CD4-positive, CD25-positive, alpha-beta regulatory T cell (primary cell): Measurements from ENCODE around the gene FOXP1. TPM values are rescaled to one million over a fixed set of nuclear protein-coding genes. Genes with fewer than 3 reads are reported as not detected.

Source experiments
- ATAC-seq, 2 donors: fragments of 150-1000 bp; cut with Tn5 transposase; one replicate each; pipeline ENCODE4 v1.10.0; 2021; ENCODE audit warnings: low read depth in 2 of 2, moderate number of reproducible peaks in 2 of 2, moderate library complexity in 1 of 2
- DNase-seq, 3 donors: peaks; one replicate each; pipeline versions ENCODE4 v3.0.0 to v3.0.0-alpha.2; 2012 to 2022; ENCODE audit warnings: mixed read lengths in 1 of 3
- H3K27ac ChIP-seq: one replicate; pipeline ENCODE4 v1.7.0; 2013; ENCODE audit warnings: mild to moderate bottlenecking, low read length; ENCODE audit not compliant: insufficient read depth, poor library complexity, severe bottlenecking
- H3K27me3 ChIP-seq: one replicate; pipeline ENCODE4 v1.7.0; 2013; ENCODE audit warnings: low read length; ENCODE audit not compliant: control insufficient read depth, insufficient read depth
- H3K36me3 ChIP-seq: one replicate; pipeline ENCODE4 v1.7.0; 2013; ENCODE audit warnings: mild to moderate bottlenecking, low read length, moderate library complexity; ENCODE audit not compliant: control insufficient read depth, insufficient read depth
- H3K4me1 ChIP-seq: 2 replicates; pipeline ENCODE4 v1.7.0; 2013; ENCODE audit warnings: mild to moderate bottlenecking, low read length; ENCODE audit not compliant: insufficient read depth, control insufficient read depth, poor library complexity, severe bottlenecking
- H3K4me3 ChIP-seq: one replicate; pipeline ENCODE4 v1.7.0; 2013; ENCODE audit warnings: low read depth, mild to moderate bottlenecking, low read length, moderate library complexity
- H3K9me3 ChIP-seq, 2 experiments: 1 replicate in 1 of 2; 2 replicates in 1 of 2; pipeline ENCODE4 v1.7.0; 2013; ENCODE audit warnings: low read length in 2 of 2, mild to moderate bottlenecking in 1 of 2, moderate library complexity in 1 of 2; ENCODE audit not compliant: control insufficient read depth in 2 of 2
- H3K27ac Mint-ChIP-seq, 3 donors: one replicate each; pipeline ENCODE4 v1.8.0; 2020 to 2022; ENCODE audit warnings: mild to moderate bottlenecking in 3 of 3, mixed read lengths in 3 of 3, moderate library complexity in 2 of 3
- H3K27me3 Mint-ChIP-seq: one replicate; pipeline ENCODE4 v1.8.0; 2022; ENCODE audit warnings: mild to moderate bottlenecking, mixed read lengths
- H3K36me3 Mint-ChIP-seq: one replicate; pipeline ENCODE4 v1.8.0; 2020; ENCODE audit warnings: mixed read lengths
- H3K4me1 Mint-ChIP-seq, 4 donors: one replicate each; pipeline ENCODE4 v1.8.0; 2020 to 2022; ENCODE audit warnings: mixed read lengths in 4 of 4, mild to moderate bottlenecking in 1 of 4
- H3K4me3 Mint-ChIP-seq, 4 donors: one replicate each; pipeline ENCODE4 v1.8.0; 2020 to 2022; ENCODE audit warnings: mild to moderate bottlenecking in 4 of 4, mixed read lengths in 4 of 4, moderate library complexity in 3 of 4
- H3K9me3 Mint-ChIP-seq, 7 donors: one replicate each; pipeline ENCODE4 v1.8.0; 2020 to 2022; ENCODE audit warnings: mixed read lengths in 7 of 7, mild to moderate bottlenecking in 3 of 7, moderate library complexity in 2 of 7
- polyA plus RNA-seq, 4 donors: library from polyadenylated mRNA; unstranded; fragments of 300-500 nt; fragmentation: Illumina TruSeq; gene quantifications; one replicate each; pipeline ENCODE4 v1.2.3, GENCODE V29; 2021
- total RNA-seq: library from RNA; stranded (reverse); gene quantifications from one replicate; pipeline ENCODE4 v1.2.3, GENCODE V29; 2022

Gene FOXP1
- total and polyA plus RNA-seq, 5 donors from 2014 or later, result 301 to 599 (median 346) TPM

- peak overlapping the region in 2 of 3 donors; percentile 42 to 54 for H3K27ac Mint-ChIP-seq
- H3K36me3 Mint-ChIP-seq, result peaks cover 57% of the 10 kb centered on the region
- Histone ChIP-seq H3K9me3 (no peaks in the 10 kb centered on the region), H3K4me1 (no peaks in the 10 kb centered on the region), H3K27ac (no peak overlapping the region), H3K4me3 (no peak overlapping the region), H3K36me3 (peaks cover 74% of the 10 kb centered on the region), H3K27me3 (no peaks in the 10 kb centered on the region)
- H3K27me3 Mint-ChIP-seq, result no peaks in the 10 kb centered on the region
- H3K9me3 Mint-ChIP-seq, result no peaks in the 10 kb centered on the region
- peaks cover 6 to 18% (median 13%) of the 10 kb centered on the region in 4 donors for H3K4me1 Mint-ChIP-seq
- ATAC-seq (no peak), DNase-seq (no peak)
- peak overlapping the region in 3 of 4 donors; percentile 4 to 52 (median 8) for H3K4me3 Mint-ChIP-seq
These were observed 623.8 kb downstream of the FOXP1 start for GRCh38 chr3:70959506-70960291.

GRCh38 chr3:70952033-70952747 is 631.3 kb downstream of the FOXP1 start:
- no peak for DNase-seq
- Histone ChIP-seq H3K36me3 (peaks cover 8% of the 10 kb centered on the region), H3K27ac (peak overlapping the region; percentile 3), H3K27me3 (no peaks in the 10 kb centered on the region), H3K4me1 (no peaks in the 10 kb centered on the region), H3K9me3 (no peaks in the 10 kb centered on the region), H3K4me3 (no peak overlapping the region)
- Mint-ChIP-seq H3K27me3 (peaks cover 12% of the 10 kb centered on the region), H3K36me3 (no peaks in the 10 kb centered on the region), H3K9me3 (peaks cover 0 to 3% (median 0%) of the 10 kb centered on the region in 7 donors), H3K27ac (no peak overlapping the region), H3K4me1 (peaks cover 7 to 19% (median 16%) of the 10 kb centered on the region in 4 donors), H3K4me3 (no peak overlapping the region)
- ATAC-seq, result no peak

- H3K4me3 Mint-ChIP-seq, result peak overlapping the region in 1 of 4 donors; percentile 5
- ATAC-seq (no peak), DNase-seq (no peak)
- peaks cover 20% of the 10 kb centered on the region for H3K27me3 Mint-ChIP-seq
- peaks cover 7% of the 10 kb centered on the region for H3K36me3 ChIP-seq
- peaks cover 7 to 19% (median 16%) of the 10 kb centered on the region in 4 donors for H3K4me1 Mint-ChIP-seq
- H3K27me3 ChIP-seq, result no peaks in the 10 kb centered on the region
- H3K4me3 ChIP-seq, result no peak overlapping the region
- no peak overlapping the region for H3K27ac ChIP-seq
- peaks cover 0 to 3% (median 0%) of the 10 kb centered on the region in 7 donors for H3K9me3 Mint-ChIP-seq
- H3K27ac Mint-ChIP-seq, result no peak overlapping the region
- no peaks in the 10 kb centered on the region for H3K36me3 Mint-ChIP-seq
- H3K4me1 ChIP-seq, result no peaks in the 10 kb centered on the region
- H3K9me3 ChIP-seq, result no peaks in the 10 kb centered on the region
These were observed 632.2 kb downstream of the FOXP1 start for GRCh38 chr3:70951316-70951715.

- peaks cover 0 to 9% (median 0%) of the 10 kb centered on the region in 7 donors for H3K9me3 Mint-ChIP-seq
- H3K36me3 Mint-ChIP-seq, result no peaks in the 10 kb centered on the region
- Histone ChIP-seq H3K36me3 (no peaks in the 10 kb centered on the region), H3K4me3 (no peak overlapping the region), H3K27ac (no peak overlapping the region), H3K27me3 (peaks cover 6% of the 10 kb centered on the region), H3K4me1 (no peaks in the 10 kb centered on the region), H3K9me3 (no peaks in the 10 kb centered on the region)
- ATAC-seq, result no peak
- no peak overlapping the region for H3K4me3 Mint-ChIP-seq
- peaks cover 47% of the 10 kb centered on the region for H3K27me3 Mint-ChIP-seq
- H3K4me1 Mint-ChIP-seq, result peaks cover 0 to 15% (median 13%) of the 10 kb centered on the region in 4 donors
- H3K27ac Mint-ChIP-seq, result no peak overlapping the region
- DNase-seq, result no peak
These were observed 635.9 kb downstream of the FOXP1 start for GRCh38 chr3:70947579-70947978.

GRCh38 chr3:70943886-70944285 is 639.6 kb downstream of the FOXP1 start:
- Histone ChIP-seq H3K27ac (no peak overlapping the region), H3K36me3 (no peaks in the 10 kb centered on the region), H3K4me3 (no peak overlapping the region), H3K9me3 (no peaks in the 10 kb centered on the region), H3K27me3 (peaks cover 15% of the 10 kb centered on the region), H3K4me1 (no peaks in the 10 kb centered on the region)
- DNase-seq (no peak), ATAC-seq (no peak)
- no peak overlapping the region for H3K4me3 Mint-ChIP-seq
- H3K36me3 Mint-ChIP-seq, result no peaks in the 10 kb centered on the region
- peaks cover 63% of the 10 kb centered on the region for H3K27me3 Mint-ChIP-seq
- H3K4me1 Mint-ChIP-seq, result no peaks in the 10 kb centered on the region
- H3K9me3 Mint-ChIP-seq, result peaks cover 0 to 10% (median 1%) of the 10 kb centered on the region in 7 donors
- no peak overlapping the region for H3K27ac Mint-ChIP-seq

GRCh38 chr3:70933105-70933810 is 650.3 kb downstream of the FOXP1 start:
- no peaks in the 10 kb centered on the region for H3K9me3 ChIP-seq
- Mint-ChIP-seq H3K4me3 (no peak overlapping the region), H3K4me1 (peaks cover 0 to 4% (median 0%) of the 10 kb centered on the region in 4 donors), H3K36me3 (no peaks in the 10 kb centered on the region), H3K27ac (no peak overlapping the region), H3K9me3 (no peaks in the 10 kb centered on the region), H3K27me3 (peaks cover 21% of the 10 kb centered on the region)
- H3K36me3 ChIP-seq, result no peaks in the 10 kb centered on the region
- no peak for ATAC-seq
- DNase-seq, result no peak
- peaks cover 2% of the 10 kb centered on the region for H3K27me3 ChIP-seq
- no peaks in the 10 kb centered on the region for H3K4me1 ChIP-seq
- no peak overlapping the region for H3K27ac ChIP-seq
- H3K4me3 ChIP-seq, result no peak overlapping the region

GRCh38 chr3:70930066-70930465 is 653.5 kb downstream of the FOXP1 start:
- H3K27me3 Mint-ChIP-seq, result peaks cover 15% of the 10 kb centered on the region
- H3K4me3 Mint-ChIP-seq, result no peak overlapping the region
- Histone ChIP-seq H3K36me3 (no peaks in the 10 kb centered on the region), H3K27me3 (no peaks in the 10 kb centered on the region), H3K4me3 (no peak overlapping the region), H3K4me1 (no peaks in the 10 kb centered on the region), H3K9me3 (no peaks in the 10 kb centered on the region), H3K27ac (no peak overlapping the region)
- no peak for DNase-seq
- H3K9me3 Mint-ChIP-seq, result peaks cover 0 to 1% (median 0%) of the 10 kb centered on the region in 7 donors
- H3K36me3 Mint-ChIP-seq, result no peaks in the 10 kb centered on the region
- no peak overlapping the region for H3K27ac Mint-ChIP-seq
- peaks cover 0 to 4% (median 0%) of the 10 kb centered on the region in 4 donors for H3K4me1 Mint-ChIP-seq
- ATAC-seq, result no peak
